Peyer's patch (tissue), 4 donors: ENCODE measurements around the gene VAV3. TPM values are rescaled to one million over a fixed set of nuclear protein-coding genes. Genes with fewer than 3 reads are reported as not detected.
A peak's percentile ranks its signal among the peaks of the same experiment; 100 is the strongest.

Experiments used
- DNase-seq, 3 donors: peaks; one replicate each; pipeline ENCODE4 v3.0.0-alpha.2; 2017 to 2019
- H3K27ac ChIP-seq, 4 donors: fragments of 200-600 bp; sonication (generic); one replicate each; pipeline ENCODE4 v1.5.1; 2016 to 2019
- H3K27me3 ChIP-seq, 2 donors: fragments of 200-600 bp; sonication (generic); one replicate each; pipeline ENCODE4 v1.5.1; 2019
- H3K36me3 ChIP-seq, 3 donors: fragments of 200-600 bp; sonication (generic); one replicate each; pipeline ENCODE4 v1.5.1; 2016 to 2019
- H3K4me1 ChIP-seq, 4 donors: fragments of 200-600 bp; sonication (generic); one replicate each; pipeline ENCODE4 v1.5.1; 2016 to 2019
- H3K4me3 ChIP-seq, 4 donors: fragments of 200-600 bp; sonication (generic); 1 replicate in 3 of 4; 2 replicates in 1 of 4; pipeline ENCODE4 v1.5.1; 2016 to 2019; ENCODE audit warnings: mild to moderate bottlenecking in 1 of 4
- H3K9me3 ChIP-seq, 4 donors: fragments of 200-600 bp; sonication (generic); one replicate each; pipeline ENCODE4 v1.5.1; 2016 to 2019; ENCODE audit warnings: mild to moderate bottlenecking in 1 of 4
- CTCF ChIP-seq, 6 experiments: fragments of 450-650 bp in 4 of 6; fragments of 200-600 bp in 2 of 6; sonication (generic) in 1 of 6; IDR thresholded peaks; one replicate each; pipeline ENCODE4 v1.5.1; 2017 to 2019; ENCODE audit warnings: antibody characterized with exemption in 6 of 6, mild to moderate bottlenecking in 3 of 6, moderate library complexity in 1 of 6
- POLR2A ChIP-seq, 2 donors: fragments of 450-650 bp; IDR thresholded peaks; one replicate each; pipeline ENCODE4 v1.5.1; 2017; ENCODE audit warnings: antibody characterized with exemption in 2 of 2, mild to moderate bottlenecking in 2 of 2, moderate library complexity in 2 of 2
- total RNA-seq, 4 donors: library from RNA; depleted of rRNA; stranded (reverse); fragments of >200 nt; gene quantifications; one replicate each; pipeline ENCODE4 v1.1.0, GENCODE V29; 2016

The VAV3 gene
- total RNA-seq, 4 donors from 2014 or later, result 32.1 to 60.9 (median 41.5) TPM

- Histone ChIP-seq H3K27me3 (no peaks in the 10 kb centered on the region), H3K4me3 (no peak overlapping the region), H3K4me1 (peaks cover 0 to 30% (median 0%) of the 10 kb centered on the region in 4 donors), H3K36me3 (no peaks in the 10 kb centered on the region), H3K9me3 (no peaks in the 10 kb centered on the region), H3K27ac (peak overlapping the region in 2 of 4 donors; percentile 64 to 71)
- DNase-seq, result peak in 2 of 3 donors; percentile 60 to 67
- no peak for TF ChIP-seq POLR2A (IDR thresholded peaks at IDR 0.05)
- TF ChIP-seq CTCF (IDR thresholded peaks at IDR 0.05), result peak in 1 of 6 experiments; percentile 12
Measured at GRCh38 chr1:107666493-107666892, 298.5 kb downstream of the VAV3 start.

GRCh38 chr1:107664982-107665925 lies 299.7 kb downstream of the VAV3 start:
- Histone ChIP-seq H3K4me1 (peaks cover 0 to 22% (median 0%) of the 10 kb centered on the region in 4 donors), H3K27me3 (no peaks in the 10 kb centered on the region), H3K9me3 (no peaks in the 10 kb centered on the region), H3K27ac (peak overlapping the region in 2 of 4 donors; percentile 64 to 71), H3K4me3 (no peak overlapping the region), H3K36me3 (peaks cover 0 to 2% (median 0%) of the 10 kb centered on the region in 3 donors)
- no peak for DNase-seq
- TF ChIP-seq POLR2A (IDR thresholded peaks at IDR 0.05), result no peak
- TF ChIP-seq CTCF (IDR thresholded peaks at IDR 0.05), result no peak

GRCh38 chr1:107662971-107663370 lies 302.0 kb downstream of the VAV3 start:
- Histone ChIP-seq H3K4me3 (no peak overlapping the region), H3K36me3 (peaks cover 0 to 3% (median 0%) of the 10 kb centered on the region in 3 donors), H3K27me3 (no peaks in the 10 kb centered on the region), H3K27ac (no peak overlapping the region), H3K4me1 (peaks cover 0 to 16% (median 0%) of the 10 kb centered on the region in 4 donors), H3K9me3 (no peaks in the 10 kb centered on the region)
- TF ChIP-seq CTCF (IDR thresholded peaks at IDR 0.05) (no peak), POLR2A (IDR thresholded peaks at IDR 0.05) (no peak)
- DNase-seq, result no peak

- peaks cover 0 to 3% (median 0%) of the 10 kb centered on the region in 3 donors for H3K36me3 ChIP-seq
- no peak for TF ChIP-seq CTCF (IDR thresholded peaks at IDR 0.05)
- no peak for TF ChIP-seq POLR2A (IDR thresholded peaks at IDR 0.05)
- H3K4me1 ChIP-seq, result peaks cover 0 to 16% (median 0%) of the 10 kb centered on the region in 4 donors
- no peak overlapping the region for H3K4me3 ChIP-seq
- DNase-seq, result no peak
- no peaks in the 10 kb centered on the region for H3K27me3 ChIP-seq
- H3K9me3 ChIP-seq, result no peaks in the 10 kb centered on the region
- H3K27ac ChIP-seq, result no peak overlapping the region
Measured at GRCh38 chr1:107661158-107661557, 303.8 kb downstream of the VAV3 start.

- Histone ChIP-seq H3K9me3 (no peaks in the 10 kb centered on the region), H3K27ac (no peak overlapping the region), H3K36me3 (peaks cover 0 to 3% (median 0%) of the 10 kb centered on the region in 3 donors), H3K4me1 (peaks cover 0 to 5% (median 0%) of the 10 kb centered on the region in 4 donors), H3K4me3 (no peak overlapping the region), H3K27me3 (no peaks in the 10 kb centered on the region)
- TF ChIP-seq POLR2A (IDR thresholded peaks at IDR 0.05) (no peak), CTCF (IDR thresholded peaks at IDR 0.05) (no peak)
- DNase-seq, result no peak
Measured at GRCh38 chr1:107659961-107660360, 305.0 kb downstream of the VAV3 start.
